HG03460 (cell line): ENCODE measurements around the gene EFHC2.
A peak's percentile ranks its signal among the peaks of the same experiment; 100 is the strongest.

Experiments used
- ATAC-seq: cut with Tn5 transposase; IDR thresholded peaks from one replicate; pipeline ENCODE4 v1.9.1; 2021; ENCODE audit not compliant: unreplicated experiment

EFHC2 gene, protein sequence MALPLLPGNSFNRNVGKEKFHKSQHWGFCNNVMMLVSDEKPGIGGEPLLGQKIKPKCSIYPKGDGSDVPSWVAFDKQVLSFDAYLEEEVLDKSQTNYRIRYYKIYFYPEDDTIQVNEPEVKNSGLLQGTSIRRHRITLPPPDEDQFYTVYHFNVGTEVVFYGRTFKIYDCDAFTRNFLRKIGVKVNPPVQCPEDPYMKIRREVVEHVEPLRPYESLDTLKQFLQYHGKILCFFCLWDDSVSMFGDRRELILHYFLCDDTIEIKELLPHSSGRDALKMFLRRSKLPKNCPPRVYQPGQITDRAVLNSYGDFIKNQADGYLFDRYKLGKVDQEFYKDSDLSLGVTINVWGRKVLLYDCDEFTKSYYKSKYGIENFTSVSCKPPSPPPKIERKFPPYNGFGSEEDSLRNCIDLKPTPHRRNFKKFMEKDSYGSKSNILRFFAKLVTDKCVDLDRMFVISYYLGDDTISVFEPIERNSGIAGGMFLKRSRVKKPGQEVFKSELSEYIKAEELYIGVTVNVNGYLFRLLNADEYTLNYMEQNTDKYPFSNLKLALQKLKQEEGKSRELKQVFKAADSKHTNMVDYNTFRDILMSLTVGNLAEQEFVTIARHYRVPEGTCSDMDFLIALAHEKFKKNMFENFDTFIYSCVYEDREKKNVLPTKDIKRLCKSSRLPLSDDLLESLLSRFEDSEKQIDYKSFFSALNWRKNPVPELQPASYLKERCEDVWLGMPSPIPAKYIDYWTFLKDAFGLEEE

DNA sequence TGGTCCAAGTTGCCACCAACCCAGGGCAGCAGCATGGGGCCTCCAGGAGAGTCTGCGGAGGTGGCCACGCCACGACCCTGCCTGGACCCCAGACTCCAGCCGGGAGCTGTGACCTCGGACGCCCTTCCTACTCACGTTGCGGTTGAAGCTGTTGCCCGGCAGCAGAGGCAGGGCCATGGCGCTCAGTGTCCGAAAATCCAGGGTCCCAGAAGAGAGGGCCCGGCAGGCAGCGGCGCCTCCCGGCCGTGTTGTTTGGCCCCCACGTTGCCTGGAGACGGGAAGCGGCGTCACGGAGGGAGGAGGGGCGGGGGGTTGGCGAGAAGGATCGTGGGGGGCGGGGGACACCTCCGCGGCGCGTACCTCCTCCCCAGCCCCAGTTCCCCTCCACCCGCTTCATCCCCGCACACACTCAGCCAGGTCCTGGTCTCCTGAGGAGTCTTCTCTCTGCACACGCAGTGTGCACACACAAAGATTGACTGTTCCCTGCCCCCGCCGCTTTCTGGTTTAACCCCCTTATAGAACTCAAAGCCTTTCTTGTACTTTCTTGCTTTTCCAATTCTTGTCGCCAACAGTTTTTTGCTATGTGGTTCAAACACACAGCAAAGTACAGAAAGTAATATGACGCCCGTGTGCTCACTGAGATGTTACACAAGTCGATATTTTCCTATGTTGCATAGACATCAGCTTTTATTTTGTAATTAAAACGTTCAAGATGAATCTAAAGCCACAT, at the start of gene EFHC2:
TSS of gene EFHC2 (minus strand) at position 261 of the 730 bp plus-strand sequence. CDS start at position 177, 84 bp downstream.
- ATAC-seq, result no peak

DNA sequence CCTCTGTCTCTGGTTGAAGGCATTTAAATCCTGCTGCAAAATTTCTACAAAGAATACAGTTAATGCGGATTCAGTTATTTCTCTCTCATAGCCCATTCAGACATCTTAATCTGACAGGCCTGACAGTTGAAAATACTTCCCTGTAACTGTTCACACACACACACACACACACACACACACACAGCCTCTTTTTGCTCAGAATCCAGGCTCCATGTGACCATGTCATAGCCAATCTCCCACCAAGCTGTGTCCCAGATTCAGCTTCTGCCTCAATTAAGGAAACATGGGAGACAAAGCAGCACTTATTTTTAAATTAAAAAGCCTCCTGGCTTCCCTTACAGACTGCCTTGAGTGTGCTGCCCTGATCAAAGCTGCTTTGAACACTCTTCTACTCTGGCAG, 49.3 kb upstream of the EFHC2 start:
- ATAC-seq, result no peak

DNA sequence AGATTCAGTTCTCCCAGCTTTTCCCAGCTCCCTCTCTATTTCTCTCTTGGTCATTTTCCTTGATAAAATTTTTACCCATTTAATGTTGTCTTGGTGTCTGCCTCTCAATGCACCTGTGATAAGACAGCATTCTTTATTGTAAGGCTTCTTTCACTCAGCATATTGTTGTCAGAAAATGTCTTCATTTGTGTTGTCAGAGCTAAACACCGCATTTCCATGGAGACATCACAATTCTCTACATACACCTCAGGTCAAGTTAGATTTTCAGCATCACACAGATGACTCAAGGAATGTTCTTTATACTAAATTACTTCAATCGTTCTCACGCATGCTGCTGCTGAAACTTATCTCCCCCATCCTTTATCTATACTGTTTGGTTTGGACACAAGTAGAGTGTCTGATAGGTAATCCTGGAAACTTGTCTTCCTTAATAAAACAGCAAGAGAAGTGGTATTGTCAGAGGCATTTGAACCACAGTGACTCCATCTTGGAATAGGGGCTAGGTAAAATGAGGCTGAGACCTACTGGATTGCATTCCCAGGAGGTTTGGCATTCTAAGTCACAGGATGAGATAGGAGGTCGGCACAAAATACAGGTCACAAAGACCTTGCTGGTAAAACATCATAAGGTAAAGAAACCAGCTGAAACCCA, 41.3 kb upstream of the EFHC2 start:
- no peak for ATAC-seq

DNA sequence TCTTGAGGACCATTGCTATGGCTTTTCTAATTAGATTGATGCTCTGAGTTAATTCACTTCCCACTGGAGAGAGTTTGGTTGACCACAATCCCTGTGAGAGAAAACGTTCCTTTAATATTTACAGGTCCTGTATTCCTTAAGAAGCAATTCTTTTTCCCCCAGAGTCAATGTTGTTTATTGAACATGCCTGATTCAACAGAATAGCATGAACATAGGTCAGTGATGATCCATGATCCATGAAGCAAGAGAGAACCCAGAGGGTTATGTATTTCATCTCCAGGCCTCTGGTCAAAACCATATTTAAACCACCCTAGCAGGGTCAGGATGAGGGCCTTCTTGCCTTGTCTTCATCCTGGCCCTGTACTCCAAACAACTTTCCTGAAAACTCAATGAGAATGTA, 39.4 kb upstream of the EFHC2 start:
- no peak for ATAC-seq

DNA sequence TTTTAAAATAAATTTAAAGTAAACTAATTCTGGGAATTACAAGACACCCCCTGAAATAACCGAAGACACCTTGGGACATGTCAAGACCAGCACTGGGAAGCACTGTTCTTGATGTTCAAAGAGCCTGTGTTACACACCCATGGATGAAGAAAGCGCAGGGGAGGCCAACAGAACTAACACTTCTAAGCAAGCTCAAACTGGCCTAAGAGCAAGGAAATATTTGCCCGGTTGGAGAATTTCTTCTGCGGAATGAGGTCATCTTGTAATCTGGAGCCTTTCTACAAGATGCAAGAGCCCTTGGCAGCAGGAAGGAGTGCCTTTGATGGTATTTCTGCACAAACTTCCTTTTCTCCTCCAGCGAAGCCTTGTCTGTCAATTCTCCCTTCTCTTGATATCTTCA, 9.3 kb upstream of the EFHC2 start:
- ATAC-seq, result no peak

DNA sequence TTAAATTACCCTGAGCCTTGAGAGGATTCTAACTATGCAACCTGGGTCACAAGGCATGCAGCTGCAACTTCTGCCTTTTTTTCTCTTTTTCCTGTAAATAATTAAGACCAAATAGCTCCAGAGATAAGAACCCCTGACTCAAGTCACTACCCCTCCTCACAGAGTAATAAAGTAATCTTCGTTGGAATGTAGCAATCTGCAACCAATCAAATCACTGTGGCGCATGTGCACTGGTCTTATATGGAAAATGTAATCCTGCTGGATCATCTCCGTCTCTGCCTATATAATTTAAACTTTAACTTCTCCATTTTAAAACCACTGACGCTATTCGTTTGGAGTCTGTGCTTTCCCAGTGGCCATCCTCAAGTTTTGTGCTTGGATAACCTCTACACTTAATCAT, 6.1 kb upstream of the EFHC2 start:
- no peak for ATAC-seq

DNA sequence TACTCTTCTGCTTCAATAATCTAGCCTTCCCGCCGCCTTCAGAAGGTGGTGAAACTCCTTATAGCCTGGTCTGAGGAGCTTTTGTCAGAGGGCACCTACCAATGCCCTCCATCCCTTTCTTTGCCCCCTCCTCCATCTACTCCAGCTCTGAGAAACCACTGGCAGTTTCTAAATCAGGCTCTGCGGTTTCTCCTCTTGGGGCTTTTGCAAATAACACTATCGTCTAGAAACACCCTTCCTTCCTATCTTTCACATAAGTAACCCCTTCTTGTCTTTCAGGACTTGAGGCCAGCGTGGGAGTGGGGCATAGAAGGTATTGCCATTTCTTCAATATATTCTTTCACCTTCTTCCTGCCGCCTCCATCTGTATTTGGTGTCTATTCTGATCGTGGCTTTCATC, 1.2 kb upstream of the EFHC2 start:
- no peak for ATAC-seq

DNA sequence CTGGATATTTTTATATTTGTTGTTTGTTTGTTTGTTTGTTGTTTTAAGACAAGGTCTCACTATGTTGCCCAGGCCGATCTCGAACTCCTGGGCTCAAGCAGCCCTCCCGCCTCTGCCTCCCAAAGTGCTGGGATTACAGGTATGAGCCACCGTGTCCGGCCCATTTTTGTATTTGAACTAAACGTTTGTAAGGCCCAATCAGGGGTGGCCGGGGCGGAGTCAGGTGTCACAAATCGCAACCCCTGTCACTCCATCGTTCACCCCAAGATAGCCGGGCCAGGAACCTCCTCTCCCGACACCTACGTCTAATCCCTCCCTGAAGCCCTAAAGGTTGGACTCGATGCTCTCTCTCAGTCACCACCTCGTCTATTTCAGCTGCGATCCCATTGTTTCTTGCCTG, 722 bp upstream of the EFHC2 start:
- ATAC-seq, result peak; percentile 68

DNA sequence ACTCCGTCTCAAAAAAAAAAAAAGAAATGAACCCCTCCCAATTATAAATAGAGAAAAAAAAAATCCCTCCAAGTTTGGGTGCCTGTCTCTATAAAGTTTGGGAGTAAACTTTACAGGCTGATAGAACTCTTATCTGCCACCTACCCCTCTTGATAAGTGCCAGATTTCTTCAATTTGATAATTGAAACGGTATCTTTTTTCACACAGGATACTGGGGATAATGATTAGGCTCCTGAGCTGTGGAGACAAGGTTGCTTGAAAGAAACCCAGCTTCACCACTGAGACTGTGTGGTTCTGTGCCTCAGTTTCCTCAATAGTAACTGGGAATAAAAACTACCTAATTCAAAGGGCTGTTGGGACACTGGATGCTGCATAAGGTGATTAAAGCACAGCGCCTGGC, 606 bp downstream of the EFHC2 start:
- no peak for ATAC-seq

DNA sequence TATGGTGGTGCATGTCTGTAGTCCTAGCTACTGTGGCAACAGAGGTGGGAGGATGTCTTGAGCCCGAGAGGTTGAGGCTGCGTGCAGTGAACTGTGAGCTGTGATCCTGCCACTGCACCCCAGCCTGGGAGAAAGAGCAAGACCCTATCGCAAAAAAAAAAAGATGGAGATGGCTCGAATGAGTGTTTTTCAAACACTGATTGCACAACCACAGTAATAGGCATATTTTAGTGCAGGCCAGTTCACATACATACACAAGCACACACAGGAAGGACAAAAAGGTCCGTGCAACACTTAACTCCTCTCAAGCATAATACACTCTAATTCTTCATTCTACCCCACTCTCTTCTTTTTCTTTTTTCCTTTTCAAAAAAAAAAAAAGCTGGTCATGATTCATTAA, 5.1 kb downstream of the EFHC2 start:
- no peak for ATAC-seq

DNA sequence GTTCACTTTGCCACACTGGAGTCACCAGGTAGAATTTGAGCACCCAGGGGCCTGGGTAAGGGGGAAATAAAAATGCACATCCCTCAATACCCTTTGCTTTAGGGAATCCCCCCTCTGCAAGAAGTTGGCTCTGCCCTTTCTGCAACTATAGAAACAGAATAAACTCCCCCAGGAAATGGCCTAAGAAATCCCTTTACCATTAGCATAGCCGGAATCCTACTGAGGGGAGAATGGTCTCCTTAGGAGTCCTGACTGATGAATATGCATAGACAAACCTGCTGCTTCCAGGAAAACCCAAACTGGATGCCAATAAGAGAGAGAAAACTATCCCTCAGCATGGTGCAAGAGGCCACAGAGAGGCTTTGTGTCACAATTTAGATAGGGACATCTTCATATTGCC, 11.0 kb downstream of the EFHC2 start:
- no peak for ATAC-seq

DNA sequence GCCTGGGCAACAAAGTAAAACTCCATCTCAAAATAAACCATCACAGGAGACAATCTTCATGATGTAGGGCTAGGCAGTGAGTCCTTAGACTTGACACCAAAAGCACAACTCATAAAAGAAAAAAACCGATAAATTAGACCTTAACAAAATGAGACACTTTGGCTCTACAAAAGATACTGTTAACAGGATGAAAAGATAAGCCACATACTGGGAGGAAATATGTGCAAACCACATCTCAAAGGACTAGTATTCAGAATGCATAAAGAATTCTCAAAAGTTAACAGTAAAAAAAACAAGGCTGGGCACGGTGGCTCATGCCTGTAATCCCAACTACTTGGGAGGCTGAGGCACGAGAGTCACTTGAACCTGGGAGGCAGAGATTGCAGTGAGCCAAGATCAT, 13.2 kb downstream of the EFHC2 start:
- ATAC-seq, result no peak

DNA sequence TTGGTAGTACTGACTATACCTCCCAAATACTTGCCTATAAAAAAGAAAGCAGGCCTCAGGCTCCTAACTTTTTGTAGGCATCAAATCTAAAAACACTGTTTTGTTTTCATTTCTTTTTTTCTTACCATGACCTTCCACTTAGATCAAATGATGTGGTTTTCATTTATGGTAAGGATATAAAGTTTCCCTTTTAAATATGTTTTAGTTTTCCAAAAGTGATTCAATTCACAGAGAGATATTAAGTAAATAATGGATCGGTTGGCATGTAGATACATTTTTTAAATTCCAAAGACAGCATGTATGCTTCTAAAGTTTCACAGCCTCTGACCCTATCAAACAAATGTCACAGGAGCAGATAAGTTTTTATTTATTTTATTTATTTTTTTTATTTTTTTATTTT, 23.9 kb downstream of the EFHC2 start:
- ATAC-seq, result no peak

DNA sequence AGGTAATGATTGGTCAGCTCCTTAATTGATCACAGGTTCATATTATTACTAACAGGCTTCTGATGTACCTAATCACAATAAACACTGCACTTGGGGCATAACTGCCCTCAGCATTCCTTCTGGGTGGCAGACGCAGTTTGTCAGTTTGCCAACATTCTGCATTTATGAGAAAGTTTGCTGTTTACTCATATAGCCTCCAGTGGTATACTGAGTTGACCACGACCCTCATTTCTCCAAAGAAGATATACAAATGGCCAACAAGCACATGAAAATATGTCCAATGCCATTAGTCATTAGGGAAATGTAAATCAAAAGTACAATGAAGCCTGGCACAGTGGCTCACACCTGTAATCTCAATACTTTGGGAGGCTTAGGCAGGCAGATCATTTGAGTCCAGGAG, 26.3 kb downstream of the EFHC2 start:
- no peak for ATAC-seq

DNA sequence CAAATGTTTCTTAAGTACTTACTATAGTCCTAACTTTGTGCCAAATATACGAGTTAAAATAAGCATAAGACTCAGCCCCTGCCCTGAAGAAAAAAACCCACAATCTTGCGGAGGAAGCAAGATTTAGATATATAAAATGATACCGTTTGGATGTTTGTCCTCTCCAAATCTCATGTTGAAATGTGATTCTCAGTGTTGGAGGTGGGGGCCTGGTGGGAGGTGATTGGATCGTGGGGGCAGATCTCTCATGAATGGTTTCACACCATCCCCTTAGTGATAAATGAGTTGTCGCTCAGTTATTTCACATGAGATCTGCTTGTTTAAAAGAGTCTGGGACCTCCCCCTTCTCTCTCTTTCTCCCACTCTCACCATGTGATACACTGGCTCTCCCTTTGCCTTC, 28.7 kb downstream of the EFHC2 start:
- no peak for ATAC-seq

DNA sequence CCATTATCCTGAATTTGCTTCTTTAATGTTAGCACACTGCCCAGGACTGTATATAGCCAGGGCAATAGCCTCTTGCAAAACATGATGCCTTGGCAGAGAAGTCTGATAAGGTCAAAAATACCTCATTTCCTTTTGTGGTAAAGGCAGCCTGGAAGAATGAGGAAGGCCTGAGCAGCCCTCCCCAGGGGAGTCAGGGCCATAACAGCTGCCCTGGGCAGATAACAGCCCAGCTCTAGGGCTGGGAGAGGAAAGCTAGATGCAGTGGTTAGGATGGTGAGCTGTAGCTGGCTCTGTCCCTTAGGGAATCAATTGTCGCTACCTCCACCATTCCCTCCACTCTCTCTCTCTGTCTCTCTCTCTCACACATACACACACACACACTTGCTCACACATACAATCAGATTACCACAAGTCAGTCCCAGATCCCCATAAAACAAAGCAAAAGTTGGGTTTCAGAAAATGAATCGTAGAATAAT, 29.2 kb downstream of the EFHC2 start:
- ATAC-seq, result no peak

DNA sequence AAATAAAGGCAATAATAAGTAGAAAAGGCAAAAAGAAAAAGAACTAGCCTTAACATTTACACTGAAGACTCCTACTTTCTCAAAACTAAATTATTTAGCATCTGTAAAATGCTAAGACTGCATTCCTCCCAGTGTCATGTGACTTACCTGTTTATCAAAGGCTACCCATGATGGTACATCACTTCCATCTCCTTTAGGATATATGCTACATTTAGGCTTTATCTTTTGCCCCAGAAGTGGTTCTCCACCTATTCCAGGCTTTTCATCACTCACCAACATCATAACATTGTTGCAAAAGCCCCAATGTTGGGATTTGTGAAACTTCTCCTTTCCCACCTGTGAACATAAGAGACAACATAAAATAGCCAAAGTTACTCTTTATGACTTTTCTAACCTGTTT, 31.1 kb downstream of the EFHC2 start:
- no peak for ATAC-seq

DNA sequence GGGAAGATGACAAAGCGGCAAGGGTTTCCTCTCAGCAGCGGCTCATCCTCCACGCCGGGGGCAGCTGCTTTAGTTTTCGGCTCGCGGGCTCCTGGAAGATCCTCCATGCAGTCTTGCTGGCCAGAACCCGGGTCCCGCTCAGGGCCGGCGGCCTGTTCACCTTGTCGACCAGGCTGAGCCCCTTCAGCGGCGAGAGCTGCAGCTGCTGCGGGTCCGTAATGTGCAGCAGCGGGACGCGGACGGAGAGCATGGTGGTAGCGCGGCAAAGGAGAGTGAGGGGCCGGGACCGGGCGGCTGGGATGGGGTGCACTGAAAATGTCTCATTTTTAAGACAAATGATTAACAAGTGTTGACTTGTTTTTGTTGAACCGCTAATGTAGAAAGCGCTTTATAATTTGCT, 33.2 kb downstream of the EFHC2 start:
- ATAC-seq, result no peak

DNA sequence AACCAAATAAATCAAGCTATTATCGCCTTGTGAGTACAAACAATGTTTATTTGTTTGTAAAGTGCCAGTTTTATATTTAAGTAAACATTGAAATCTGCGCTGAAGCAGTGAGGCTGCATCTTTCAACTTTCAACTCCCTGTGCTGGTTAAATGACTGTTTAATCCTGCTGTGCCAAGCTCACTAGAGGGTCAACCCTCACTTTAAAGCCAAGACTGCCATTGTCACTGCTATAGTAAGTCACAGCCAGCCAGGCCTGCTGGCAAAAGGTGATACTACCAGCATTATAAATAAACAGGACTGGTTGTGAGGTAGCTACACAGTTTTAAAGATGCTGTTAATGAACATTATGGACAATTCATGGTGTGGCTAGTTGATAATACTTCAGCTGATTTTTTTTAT, 34.6 kb downstream of the EFHC2 start:
- no peak for ATAC-seq

DNA sequence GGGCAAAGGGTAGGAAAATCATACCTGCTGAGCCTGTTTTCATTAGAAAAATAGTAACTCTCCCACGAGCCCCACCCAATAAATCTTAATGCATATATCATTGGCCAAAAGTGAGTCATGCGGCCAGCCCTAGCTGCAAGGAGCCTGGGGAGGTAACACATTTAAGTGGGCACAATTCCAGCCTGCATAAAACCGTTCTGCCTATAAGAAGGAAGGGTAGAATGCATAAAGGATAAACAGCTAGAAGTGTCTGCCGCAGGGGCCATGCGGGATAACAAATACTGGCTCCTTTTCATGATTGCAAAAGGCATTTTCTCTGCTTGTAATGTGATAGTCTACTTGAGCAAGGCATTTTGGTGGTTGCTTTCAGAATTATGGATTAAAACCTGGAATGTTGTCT, 37.1 kb downstream of the EFHC2 start:
- no peak for ATAC-seq

DNA sequence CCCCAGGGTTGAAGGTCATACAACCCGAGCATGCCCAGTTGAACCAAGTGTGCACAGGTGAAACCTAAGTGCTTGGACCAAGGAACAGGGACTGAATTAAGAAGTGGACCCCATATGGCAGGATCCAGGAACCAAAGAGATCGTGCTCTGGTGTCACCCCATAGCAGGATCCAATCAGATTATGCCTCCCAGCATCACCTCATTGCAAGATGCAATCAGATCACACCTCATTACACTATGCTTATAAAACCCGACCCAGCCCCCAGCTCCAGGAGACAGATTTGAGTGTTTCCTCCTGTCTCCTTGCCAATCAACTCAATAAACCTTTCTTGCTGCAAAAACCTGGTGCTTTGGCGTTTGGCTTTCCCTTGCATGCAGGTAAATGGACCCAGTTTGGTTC, 37.6 kb downstream of the EFHC2 start:
- no peak for ATAC-seq
